Glutamatergic neuron (in vitro differentiated cells): ENCODE results near the gene SLC38A5. TPM values are rescaled to one million over a fixed set of nuclear protein-coding genes. Genes with fewer than 3 reads are reported as not detected.

Experiments
- DNase-seq: peaks from one replicate; pipeline ENCODE4 v3.0.0; 2022
- H3K27ac Mint-ChIP-seq: one replicate; pipeline ENCODE4 v1.8.0; 2020; ENCODE audit warnings: mild to moderate bottlenecking, mixed read lengths, inconsistent platforms; ENCODE audit not compliant: unreplicated experiment
- H3K27me3 Mint-ChIP-seq: one replicate; pipeline ENCODE4 v1.8.0; 2020; ENCODE audit warnings: mild to moderate bottlenecking, moderate library complexity, mixed read lengths, inconsistent platforms; ENCODE audit not compliant: unreplicated experiment
- H3K36me3 Mint-ChIP-seq: one replicate; pipeline ENCODE4 v1.8.0; 2020; ENCODE audit warnings: mild to moderate bottlenecking, mixed read lengths, inconsistent platforms; ENCODE audit not compliant: unreplicated experiment
- H3K4me1 Mint-ChIP-seq: one replicate; pipeline ENCODE4 v1.8.0; 2020; ENCODE audit warnings: mild to moderate bottlenecking, low read depth, mixed read lengths, inconsistent platforms; ENCODE audit not compliant: unreplicated experiment
- H3K4me3 Mint-ChIP-seq: one replicate; pipeline ENCODE4 v1.8.0; 2020; ENCODE audit warnings: mild to moderate bottlenecking, mixed read lengths, inconsistent platforms; ENCODE audit not compliant: unreplicated experiment
- H3K9me3 Mint-ChIP-seq: one replicate; pipeline ENCODE4 v1.8.0; 2020; ENCODE audit warnings: mild to moderate bottlenecking, moderate library complexity, mixed read lengths, inconsistent platforms; ENCODE audit not compliant: unreplicated experiment
- CTCF ChIP-seq: fragments of 200-600 bp; sonication (generic); IDR thresholded peaks from one replicate; pipeline ENCODE4 v1.5.0; 2021; ENCODE audit not compliant: partially characterized antibody, unreplicated experiment
- total RNA-seq: library from RNA; stranded (reverse); fragmentation: NEBNext Ultra II Directional; extraction: Animal tissue kit (Norgen Biotek cat#: 25700); gene quantifications from one replicate; pipeline ENCODE4 v1.2.1, GENCODE V29; 2021; ENCODE audit not compliant: unreplicated experiment

Gene SLC38A5
- total RNA-seq, 1 donor from 2014 or later: 136 TPM

GRCh38 chrX:48509619-48510018, 39.6 kb upstream of the SLC38A5 start:
- peaks cover 3% of the 10 kb centered on the region for H3K27me3 Mint-ChIP-seq
- no peak for TF ChIP-seq CTCF
- H3K36me3 Mint-ChIP-seq: no peaks in the 10 kb centered on the region
- H3K27ac Mint-ChIP-seq: peak overlapping the region; percentile 59
- peaks cover 2% of the 10 kb centered on the region for H3K9me3 Mint-ChIP-seq
- H3K4me1 Mint-ChIP-seq: no peaks in the 10 kb centered on the region
- peak overlapping the region; percentile 91 for H3K4me3 Mint-ChIP-seq
- no peak for DNase-seq

GRCh38 chrX:48509245-48509590, 39.2 kb upstream of the SLC38A5 start:
- Mint-ChIP-seq H3K27ac (peak overlapping the region; percentile 59), H3K9me3 (peaks cover 2% of the 10 kb centered on the region), H3K36me3 (no peaks in the 10 kb centered on the region), H3K4me1 (no peaks in the 10 kb centered on the region), H3K27me3 (peaks cover 4% of the 10 kb centered on the region), H3K4me3 (peak overlapping the region; percentile 91)
- TF ChIP-seq CTCF: no peak
- no peak for DNase-seq

- Mint-ChIP-seq H3K4me1 (no peaks in the 10 kb centered on the region), H3K27me3 (peaks cover 5% of the 10 kb centered on the region), H3K4me3 (peak within 1 kb of the TSS; percentile 91), H3K9me3 (peaks cover 3% of the 10 kb centered on the region), H3K27ac (peak within 1 kb of the TSS; percentile 59), H3K36me3 (no peaks in the 10 kb centered on the region)
- TF ChIP-seq CTCF: no peak
- DNase-seq: peak; percentile 81
These were observed 38.6 kb upstream of the SLC38A5 start, which contains the start of gene PORCN for GRCh38 chrX:48508400-48509244. Gene PORCN, plus strand, starts transcription at chrX:48508992. Its CDS starts 829 bp downstream, at chrX:48509821.

DNA sequence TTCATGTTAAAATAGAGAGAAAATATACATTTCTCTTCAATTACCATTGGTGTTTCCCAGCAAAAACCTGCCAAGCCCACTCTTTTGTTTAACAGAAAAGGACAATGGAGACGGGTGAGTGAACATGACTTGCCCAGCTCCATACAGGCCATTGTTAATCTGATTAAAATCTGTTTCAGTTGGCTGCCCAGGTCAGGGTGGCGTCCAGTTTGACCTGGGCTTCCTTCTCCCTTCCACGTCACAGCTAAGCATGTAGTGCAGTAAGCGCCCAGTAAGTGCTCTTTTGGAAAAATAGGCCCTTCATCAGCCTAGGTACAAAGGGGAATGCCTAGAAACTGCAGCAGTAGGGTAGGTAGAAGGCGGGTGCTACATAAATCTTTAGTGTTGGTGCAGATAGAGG, 37.2 kb upstream of the SLC38A5 start:
- Mint-ChIP-seq H3K4me1 (no peaks in the 10 kb centered on the region), H3K36me3 (no peaks in the 10 kb centered on the region), H3K4me3 (no peak overlapping the region), H3K27ac (no peak overlapping the region), H3K27me3 (peaks cover 4% of the 10 kb centered on the region), H3K9me3 (peaks cover 3% of the 10 kb centered on the region)
- TF ChIP-seq CTCF: no peak
- DNase-seq: no peak

- Mint-ChIP-seq H3K9me3 (peaks cover 2% of the 10 kb centered on the region), H3K4me1 (no peaks in the 10 kb centered on the region), H3K27me3 (peaks cover 4% of the 10 kb centered on the region), H3K36me3 (no peaks in the 10 kb centered on the region), H3K27ac (no peak overlapping the region), H3K4me3 (no peak overlapping the region)
- TF ChIP-seq CTCF: no peak
- DNase-seq: no peak
These were observed 35.4 kb upstream of the SLC38A5 start for GRCh38 chrX:48505481-48505880.
